HG03139 (cell line): ENCODE measurements around the gene AVEN.
"Not testable (repeated sequence)": the region's sequence is repeated elsewhere in the genome, so short reads cannot be mapped to it uniquely, and the experiment has no call there.

Experiments used
- ATAC-seq: cut with Tn5 transposase; IDR thresholded peaks from one replicate; pipeline ENCODE4 v1.9.1; 2021; ENCODE audit not compliant: unreplicated experiment

The AVEN gene, protein sequence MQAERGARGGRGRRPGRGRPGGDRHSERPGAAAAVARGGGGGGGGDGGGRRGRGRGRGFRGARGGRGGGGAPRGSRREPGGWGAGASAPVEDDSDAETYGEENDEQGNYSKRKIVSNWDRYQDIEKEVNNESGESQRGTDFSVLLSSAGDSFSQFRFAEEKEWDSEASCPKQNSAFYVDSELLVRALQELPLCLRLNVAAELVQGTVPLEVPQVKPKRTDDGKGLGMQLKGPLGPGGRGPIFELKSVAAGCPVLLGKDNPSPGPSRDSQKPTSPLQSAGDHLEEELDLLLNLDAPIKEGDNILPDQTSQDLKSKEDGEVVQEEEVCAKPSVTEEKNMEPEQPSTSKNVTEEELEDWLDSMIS

DNA sequence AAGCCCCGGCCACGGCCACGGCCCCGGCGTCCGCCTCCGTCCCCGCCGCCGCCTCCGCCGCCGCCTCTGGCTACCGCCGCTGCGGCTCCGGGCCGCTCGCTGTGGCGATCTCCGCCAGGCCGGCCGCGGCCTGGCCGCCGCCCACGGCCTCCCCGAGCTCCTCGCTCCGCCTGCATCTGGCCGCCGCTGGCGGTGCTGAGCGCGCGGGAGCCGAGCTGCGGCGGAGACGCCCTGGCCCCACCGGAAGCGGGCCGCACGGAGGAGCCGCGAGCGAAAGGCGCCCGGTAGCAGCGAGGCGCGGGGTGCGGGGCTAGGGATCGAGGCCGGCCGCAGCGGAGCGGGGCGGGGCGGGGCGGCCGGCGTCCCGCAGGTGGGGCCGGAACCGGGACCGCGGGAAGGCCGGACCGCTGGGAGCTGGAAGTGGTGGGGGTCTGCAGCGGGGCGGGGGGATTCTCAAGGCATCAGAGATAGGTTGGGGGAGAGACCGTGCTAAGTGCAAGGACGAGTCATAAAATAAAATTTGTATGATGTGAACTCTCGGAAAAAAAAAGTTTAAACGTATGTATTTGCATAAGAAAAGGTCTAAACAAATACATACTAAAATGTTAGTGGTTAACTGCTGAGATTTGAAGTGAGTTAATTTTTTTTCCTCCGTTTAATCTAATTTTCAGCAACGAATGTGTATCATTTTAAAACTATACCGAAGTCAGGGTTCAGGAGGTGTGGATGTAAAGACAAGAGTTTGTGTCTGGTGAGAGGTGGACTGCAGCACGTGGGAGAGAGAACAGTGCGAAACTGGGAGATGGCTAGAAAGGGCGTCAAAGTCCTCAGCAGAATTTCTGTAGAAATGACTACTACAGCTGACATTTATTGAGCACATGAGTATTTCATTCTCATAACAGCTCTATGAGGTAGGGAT, at the start of gene AVEN:
Gene AVEN (minus strand): TSS at position 334 of the 919 bp plus-strand sequence. CDS start 158 bp downstream, at position 176.
- peak; percentile 44 for ATAC-seq

DNA sequence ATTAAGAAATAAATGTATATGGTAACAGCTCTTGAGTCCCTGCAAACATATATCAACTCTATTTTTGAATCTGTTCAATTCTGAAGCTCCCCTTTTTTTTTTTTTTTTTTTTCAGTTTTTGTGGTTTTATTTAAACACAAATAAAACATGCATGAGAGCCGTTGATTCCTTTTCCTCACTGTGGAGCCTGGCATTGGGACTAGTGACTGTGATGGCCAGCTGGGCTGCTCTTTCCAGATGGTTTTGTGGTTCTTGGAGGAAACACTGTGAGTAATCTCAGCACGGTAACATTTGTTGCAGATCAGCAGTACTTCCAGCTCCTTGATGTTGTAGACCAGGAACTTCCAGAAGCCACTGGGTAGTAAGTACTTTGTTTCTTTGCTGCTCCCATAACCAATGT, 46.7 kb upstream of the AVEN start:
- ATAC-seq: no peak

DNA sequence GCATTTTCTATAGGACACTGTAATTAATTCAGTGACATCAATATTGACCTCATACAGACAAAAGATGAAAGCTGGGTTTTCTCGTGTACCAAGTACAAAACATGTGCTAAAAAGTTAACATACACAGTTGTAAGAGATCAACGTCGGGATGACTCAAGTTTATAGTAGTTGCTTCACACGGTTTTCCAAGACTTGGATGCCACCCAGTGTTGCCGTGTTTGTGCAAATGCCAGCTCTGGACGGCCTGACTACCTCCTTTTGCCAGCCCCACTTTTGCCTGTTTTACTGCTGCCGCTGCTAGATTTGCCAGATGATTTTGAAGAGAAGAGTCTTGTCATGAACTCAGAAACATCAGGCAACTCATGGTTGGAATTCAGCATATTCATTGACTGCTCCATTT, 45.1 kb upstream of the AVEN start:
- ATAC-seq: no peak

DNA sequence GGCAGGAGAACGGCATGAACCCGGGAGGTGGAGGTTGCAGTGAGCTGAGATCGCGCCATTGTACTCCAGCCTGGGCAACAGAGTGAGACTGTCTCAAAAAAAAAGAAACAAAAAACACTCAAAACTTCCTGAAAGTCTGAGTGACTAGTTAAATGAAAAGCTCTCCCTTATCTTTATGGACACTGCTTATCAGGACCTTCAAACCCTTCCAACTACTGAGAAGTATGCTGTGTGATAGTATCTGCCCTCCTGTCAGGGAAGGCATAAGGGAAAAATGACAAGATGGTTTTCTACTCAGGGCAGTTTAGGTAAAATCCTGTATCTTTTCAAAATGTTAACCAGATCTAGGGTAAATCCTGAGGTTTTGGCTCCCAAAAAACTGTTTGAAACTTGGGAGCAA, 40.9 kb upstream of the AVEN start:
- ATAC-seq: no peak

DNA sequence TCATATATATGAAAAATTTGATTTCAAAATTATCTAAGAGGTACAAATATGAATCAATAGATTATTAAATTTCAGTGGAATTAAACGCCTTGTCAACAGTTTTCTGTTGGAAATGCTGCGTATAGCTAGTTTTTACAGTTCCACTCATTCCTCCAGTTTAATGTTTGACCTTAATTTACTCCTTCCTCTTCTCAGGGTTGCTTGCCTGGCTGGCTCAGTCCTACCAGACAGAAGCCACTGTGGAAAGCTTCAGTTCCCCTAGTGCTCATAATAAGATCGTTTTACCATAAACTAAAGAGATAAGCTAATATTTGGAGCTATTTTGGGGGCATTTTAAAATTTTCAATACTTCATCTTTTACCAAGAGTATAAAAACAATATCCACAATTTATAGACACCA, 39.9 kb upstream of the AVEN start:
- no peak for ATAC-seq

DNA sequence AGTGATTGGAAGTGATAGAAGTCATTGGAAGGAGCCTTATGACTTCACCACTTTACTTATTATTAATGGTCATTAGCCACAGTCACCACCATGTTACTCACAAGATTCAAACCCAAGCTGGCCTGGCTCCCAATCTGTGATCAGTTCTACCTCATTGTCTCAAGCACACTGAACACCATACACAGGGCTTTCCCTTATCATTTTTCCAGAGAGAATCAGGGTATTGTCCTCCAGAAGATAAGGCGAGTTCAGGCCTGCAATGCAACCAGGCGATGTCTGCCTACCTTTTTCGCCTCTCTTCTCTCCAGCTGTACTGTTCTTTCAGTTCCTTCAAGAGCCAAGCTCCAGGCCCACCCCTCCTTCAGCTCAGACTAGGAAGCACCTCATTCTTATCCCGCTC, 37.8 kb upstream of the AVEN start:
- no peak for ATAC-seq

DNA sequence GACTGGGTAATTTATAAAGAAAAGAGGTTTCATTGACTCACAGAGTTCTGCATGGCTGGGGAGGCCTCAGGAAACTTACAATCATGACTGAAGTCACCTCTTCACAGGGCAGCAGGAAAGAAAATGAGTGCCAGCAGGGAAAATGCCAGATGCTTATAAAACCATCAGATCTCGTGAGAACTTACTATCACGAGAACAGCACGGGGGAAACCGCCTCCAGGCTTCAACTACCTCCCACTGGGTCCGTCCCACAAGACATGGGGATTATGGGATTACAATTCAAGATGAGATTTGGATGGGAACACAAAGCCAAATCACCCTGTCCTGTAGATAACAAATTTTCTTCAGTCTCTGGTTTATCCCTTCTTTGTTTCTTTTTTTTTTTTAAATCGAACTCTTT, 31.0 kb upstream of the AVEN start:
- no peak for ATAC-seq

DNA sequence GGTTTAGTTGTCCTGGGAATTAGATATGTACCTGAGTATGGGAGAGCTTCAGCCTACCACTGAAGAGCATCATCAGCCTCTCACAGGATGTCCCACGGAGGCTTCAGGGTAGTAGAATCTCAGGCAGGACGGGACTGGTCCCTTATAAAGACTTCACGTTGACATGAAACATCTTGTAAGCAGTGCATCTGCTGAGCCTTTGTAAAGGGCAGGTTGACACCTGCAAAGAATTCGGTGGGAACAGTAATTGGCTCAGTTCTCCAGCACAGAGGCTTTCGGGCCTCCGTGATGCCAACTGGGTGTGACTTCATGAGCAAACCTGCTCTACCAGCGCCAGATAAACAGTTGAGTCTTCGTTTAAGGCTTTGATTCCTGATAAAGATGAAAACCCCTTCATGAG, 26.9 kb upstream of the AVEN start:
- ATAC-seq: no peak

DNA sequence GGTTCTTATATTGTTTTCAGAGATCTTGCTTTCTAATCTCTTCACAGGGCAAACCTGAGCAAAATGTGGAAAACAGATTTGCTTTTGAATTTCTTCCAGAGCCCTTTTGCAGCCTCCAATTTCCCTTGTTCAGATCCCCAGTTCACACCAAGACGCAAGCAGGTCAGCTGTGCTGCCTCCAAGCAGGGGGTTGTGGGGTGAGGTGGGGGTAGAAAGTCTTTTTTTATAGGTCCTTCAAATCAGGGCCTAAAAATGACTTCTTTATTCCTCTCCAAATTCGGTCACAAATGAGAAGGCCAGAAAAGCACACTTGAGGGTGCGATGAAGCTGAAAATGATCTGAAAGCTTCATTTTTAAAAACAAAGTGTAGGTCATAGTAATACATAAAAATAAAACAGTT, 26.3 kb upstream of the AVEN start:
- ATAC-seq: no peak

DNA sequence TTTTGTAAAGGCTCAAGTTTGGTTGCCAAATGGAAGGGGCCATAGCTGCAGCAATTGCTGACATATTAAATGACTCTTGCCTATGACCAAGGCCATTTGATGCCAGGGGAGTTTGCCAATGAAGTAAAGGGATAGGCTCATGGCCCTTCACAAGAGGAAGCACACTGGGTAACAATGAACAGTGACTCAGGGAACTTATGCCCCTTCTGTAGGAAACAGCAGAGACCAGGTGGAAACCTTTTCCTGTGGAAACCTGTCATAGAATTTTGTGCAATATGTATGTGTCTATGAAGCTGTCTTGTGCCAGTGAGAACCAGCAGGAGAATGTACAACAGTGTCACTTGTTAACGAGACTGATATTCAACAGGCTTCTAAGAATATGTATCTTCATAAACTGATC, 25.4 kb upstream of the AVEN start:
- ATAC-seq: no peak

DNA sequence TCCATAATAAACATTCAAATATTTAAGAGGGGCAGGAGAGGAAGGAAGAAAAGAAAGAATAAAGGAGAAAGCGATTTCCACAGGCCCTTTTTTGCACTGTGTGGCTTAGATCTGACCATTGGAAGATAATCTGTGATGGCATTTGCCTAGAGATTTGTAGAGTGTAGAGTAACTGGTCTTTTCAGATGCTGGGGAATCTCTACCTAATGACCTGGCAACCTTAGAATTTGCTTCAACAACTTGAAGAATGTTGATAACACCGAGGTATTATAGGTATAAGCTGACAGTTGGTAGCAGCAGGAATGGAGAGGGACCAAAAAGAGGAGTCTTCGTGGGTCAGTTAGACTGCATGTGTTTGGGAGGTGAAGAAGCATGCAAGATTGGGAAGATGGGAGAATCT, 20.9 kb upstream of the AVEN start:
- ATAC-seq: no peak

DNA sequence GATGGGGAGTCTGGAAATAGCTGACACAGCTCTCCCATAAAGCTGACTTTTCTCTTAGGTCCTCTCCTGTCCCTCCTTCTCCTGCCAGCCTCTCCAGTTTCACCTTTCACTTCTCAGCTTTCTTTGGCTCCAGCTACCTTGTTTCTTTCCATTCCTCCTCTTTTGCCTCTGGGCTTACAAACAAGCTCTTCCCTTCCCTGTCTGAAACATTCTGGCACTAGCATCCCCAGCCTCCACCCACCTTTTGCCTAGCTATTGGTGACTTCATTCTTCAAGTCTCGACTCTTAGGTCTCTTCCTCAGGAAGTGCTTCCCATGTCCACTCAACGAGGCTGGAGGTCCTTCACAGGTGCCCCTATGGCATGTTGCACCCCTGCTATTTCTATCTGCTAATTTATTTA, 20.5 kb upstream of the AVEN start:
- ATAC-seq: no peak

DNA sequence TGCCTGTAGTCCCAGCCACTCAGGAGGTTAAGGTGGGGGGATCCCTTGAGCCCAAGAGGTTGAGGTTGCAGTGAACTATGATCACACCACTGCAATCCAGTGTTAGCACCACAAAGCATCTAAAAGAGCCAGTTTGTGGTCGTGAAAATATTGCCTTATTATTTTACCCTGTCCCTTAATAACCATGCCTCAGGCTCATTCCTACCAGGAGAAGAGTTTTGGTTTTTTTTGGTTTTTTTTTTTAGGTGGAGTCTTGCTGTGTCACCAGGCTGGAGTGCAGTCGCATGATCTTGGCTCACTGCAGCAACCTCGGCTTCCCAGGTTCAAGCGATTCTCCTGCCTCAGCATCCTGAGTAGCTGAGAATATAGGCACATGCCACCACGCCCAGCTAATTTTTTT, 17.9 kb upstream of the AVEN start:
- ATAC-seq: no peak

DNA sequence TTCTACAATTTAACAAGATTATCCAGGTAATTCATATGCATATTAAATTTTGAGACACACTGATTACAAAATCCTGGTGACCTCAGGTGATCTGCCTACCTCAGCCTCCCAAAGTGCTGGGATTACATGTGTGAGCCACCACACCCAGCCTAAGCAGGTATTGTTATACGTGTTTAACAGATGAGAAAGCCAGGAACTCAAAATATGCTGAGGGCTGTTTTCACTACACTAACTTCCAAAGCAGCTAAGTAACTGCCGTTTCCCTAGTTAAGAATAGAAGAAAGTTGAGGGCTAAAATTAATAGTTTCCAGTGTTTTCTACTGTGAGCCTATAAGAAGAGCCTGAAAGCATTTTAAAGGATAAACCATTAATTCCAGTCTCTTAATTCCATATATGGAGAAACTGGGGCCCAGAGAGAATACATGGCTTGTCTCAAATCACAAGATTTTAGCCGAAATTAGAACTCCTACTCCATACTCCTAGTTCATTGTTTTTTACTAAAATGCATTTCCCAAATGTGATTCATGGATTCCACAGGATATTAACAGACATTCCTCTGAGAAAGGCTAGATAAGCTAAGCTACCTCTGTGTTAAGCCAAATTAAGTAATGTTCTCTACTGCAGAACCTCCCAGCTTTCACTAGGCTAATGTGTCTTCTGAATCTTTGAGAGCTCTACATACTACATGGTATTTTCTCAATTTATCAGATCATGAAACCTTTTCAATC, 17.0 kb upstream of the AVEN start:
- ATAC-seq: no peak

DNA sequence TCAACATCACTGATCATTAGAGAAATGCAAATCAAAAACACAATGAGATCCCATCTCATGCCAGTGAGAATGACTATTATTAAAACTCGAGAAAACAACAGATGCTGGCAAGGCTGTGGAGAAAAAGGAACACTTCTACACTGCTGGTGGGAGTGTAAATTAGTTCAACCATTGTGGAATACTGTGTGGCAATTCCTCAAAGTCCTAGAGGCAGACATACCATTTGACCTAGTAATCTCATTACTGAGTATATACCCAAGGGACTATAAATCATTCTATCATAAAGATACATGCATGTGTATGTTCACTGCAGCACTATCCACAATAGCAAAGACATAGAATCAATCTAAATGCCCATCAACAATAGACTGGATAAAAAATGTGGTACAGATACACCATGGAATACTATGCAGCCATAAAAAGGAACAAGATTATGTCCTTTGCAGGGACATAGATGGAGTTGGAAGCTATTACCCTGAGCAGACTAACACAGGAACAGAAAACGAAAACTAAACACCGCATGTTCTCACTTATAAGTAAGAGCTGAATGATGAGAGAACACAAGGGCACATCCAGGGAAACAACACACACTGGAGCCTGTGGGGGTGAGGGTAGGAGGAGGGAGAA, 15.2 kb upstream of the AVEN start:
- ATAC-seq: no peak

DNA sequence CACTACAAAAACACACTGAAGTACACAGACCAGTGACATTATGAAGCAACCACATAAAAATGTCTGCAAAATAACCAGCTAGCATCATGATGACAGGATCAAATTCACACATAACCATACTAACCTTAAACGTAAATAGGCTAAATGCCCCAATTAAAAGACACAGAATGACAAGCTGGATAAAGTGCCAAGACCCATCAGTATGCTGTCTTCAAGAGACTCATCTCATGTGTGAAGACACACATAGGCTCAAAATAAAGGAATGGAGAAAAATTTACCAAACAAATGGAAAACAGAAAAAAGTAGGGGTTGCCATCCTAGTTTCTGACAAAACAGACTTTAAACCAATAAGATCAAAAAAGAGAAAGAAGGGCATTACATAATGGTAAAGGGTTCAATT, 11.4 kb upstream of the AVEN start:
- ATAC-seq: not testable (repeated sequence)

DNA sequence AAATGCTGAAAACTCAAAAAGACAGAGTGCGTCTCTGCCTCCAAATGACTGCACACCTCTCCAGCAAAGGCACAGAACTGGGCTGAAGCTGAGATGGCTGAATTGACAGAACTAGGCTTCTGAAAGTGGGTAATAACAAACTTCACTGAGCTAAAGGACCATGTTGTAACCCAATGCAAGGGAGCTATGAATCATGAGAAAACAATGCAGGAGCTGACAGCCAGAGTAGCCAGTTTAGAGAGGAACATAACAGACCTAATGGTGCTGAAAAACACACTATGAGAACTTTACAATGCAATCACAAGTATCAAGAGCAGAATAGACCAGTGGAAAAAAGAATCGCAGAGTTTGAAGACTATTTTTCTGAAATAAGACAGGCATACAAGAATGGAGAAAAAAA, 10.1 kb upstream of the AVEN start:
- no peak for ATAC-seq

DNA sequence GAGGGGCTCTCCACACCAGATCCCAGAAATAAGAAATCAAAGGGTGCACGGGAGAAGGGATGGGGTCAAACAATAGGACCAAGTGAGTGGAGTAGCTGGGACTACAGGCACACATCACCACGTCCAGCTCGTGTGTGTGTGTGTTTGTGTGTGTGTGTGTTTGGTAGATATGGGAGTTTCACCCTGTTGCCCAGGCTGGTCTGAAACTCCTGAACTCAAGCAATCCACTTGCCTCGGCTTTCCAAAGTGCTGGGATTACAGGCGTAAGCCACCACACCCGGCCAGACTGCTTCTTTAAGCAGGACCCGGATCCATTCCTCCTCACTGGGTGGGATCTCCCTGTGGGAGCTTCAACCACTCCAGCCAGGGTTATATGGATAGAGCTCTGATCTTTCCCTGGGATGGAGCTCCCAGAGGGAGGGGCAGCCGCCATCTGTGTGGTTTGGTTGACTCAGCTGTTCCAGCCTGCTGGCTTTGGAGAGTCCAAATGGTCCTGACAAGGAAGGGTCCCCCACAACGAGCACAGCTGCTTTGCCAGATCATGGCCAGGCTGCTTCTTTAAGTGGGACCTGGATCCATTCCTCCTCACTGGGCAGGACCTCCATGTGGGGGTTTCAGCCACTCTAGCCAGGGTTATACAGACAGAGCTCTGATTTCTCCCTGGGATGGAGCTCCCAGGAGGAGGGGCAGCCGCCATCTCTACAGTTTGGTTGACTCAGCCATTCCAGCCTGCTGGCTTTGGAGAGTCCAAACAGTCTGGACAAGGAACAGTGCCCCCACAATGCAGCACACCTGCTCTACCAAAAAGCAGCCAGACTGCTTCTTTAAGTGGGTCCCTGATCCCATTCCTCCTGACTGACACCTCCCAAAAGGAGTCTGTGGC, 9.1 kb upstream of the AVEN start:
- ATAC-seq: no peak

DNA sequence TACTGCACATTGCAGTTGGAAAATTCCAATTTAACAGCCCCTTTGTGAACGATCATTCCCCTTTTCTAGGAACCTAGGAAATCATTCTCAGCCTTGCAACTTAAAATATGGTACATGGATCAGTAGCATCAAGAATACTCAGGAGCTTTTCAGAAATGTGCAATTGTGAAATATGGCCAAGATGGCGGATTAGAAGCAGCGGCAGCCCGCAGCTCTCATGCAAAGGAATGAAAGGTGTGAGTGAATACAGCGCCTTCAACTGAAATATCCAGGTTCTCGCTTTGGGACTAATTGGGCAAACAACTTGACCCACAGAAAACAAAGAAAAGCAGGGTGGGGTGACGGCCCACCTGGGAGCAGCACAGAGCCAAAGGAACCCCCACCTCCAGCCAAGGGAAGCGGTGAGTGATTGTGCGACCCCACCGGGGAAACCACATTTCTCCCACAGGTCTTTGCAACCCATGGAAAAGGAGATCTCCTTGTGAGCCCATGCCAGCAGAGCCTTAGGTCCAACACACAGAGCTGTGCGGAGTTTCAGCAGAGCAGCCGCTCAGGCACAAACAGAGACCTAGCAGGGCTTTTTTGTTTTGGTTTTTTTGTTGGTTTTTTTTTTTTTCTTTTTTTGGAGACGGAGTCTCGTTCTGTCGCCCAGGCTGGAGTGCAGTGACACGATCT, 7.6 kb upstream of the AVEN start:
- no peak for ATAC-seq

DNA sequence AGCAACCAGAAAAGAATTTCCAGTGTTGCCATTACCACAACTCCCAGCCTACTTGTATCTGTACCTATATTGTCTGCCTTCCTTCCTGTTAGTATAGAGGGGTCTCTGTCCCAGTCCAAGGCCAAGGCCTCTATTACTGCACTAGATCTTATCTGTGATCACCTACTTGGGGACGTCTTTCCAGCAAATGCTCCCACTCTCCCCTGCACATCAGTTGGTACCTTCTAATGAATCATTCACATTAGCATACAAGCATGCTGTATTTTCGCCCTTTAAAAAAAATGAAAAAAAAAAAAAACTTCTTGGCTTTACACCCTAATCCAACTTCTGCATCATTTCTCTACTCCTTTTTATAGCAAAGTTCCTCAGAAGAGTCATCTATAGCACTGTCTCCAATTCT, 4.8 kb upstream of the AVEN start:
- ATAC-seq: no peak
